HUES6 (cell line): ENCODE results near the gene ZDHHC7.
"Not testable (repeated sequence)": the region's sequence is repeated elsewhere in the genome, so short reads cannot be mapped to it uniquely, and the experiment has no call there.

Experiments used
- H3K27ac ChIP-seq: 2 replicates; pipeline ENCODE4 v1.7.0; 2013; ENCODE audit warnings: low read depth, mild to moderate bottlenecking, low read length, inconsistent platforms
- H3K27me3 ChIP-seq: 2 replicates; pipeline ENCODE4 v1.6.1; 2013; ENCODE audit warnings: low read length; ENCODE audit not compliant: control insufficient read depth, insufficient read depth
- H3K36me3 ChIP-seq: 2 replicates; pipeline ENCODE4 v1.6.1; 2013; ENCODE audit warnings: low read length; ENCODE audit not compliant: control insufficient read depth, insufficient read depth
- H3K4me1 ChIP-seq: 2 replicates; pipeline ENCODE4 v1.6.1; 2013; ENCODE audit warnings: low read length; ENCODE audit not compliant: control insufficient read depth, insufficient read depth
- H3K4me3 ChIP-seq: 2 replicates; pipeline ENCODE4 v1.5.1; 2013; ENCODE audit warnings: low read depth, low read length
- H3K9ac ChIP-seq: one replicate; pipeline ENCODE4 v1.6.1; 2013; ENCODE audit warnings: mild to moderate bottlenecking, low read length
- H3K9me3 ChIP-seq: 2 replicates; pipeline ENCODE4 v1.6.1; 2013; ENCODE audit warnings: low read depth, low read length; ENCODE audit not compliant: control insufficient read depth, insufficient read depth

The ZDHHC7 gene

GRCh38 chr16:84947996-84948850 lies 63.1 kb downstream of the ZDHHC7 start:
- Histone ChIP-seq H3K27me3 (no peaks in the 10 kb centered on the region), H3K4me1 (peaks cover 5% of the 10 kb centered on the region; the same call in 1 of the 2 replicates), H3K9ac (no peak overlapping the region), H3K4me3 (no peak overlapping the region), H3K36me3 (no peaks in the 10 kb centered on the region), H3K9me3 (0 out of 2 replicates have a peak, but pooled peaks cover 2% of the 10 kb centered on the region), H3K27ac (no peak overlapping the region)

- Histone ChIP-seq H3K36me3 (no peaks in the 10 kb centered on the region), H3K4me1 (no peaks in the 10 kb centered on the region), H3K27me3 (no peaks in the 10 kb centered on the region), H3K4me3 (no peak overlapping the region), H3K9me3 (peaks cover 6% of the 10 kb centered on the region; the same call in 1 of the 2 replicates), H3K9ac (no peak overlapping the region), H3K27ac (no peak overlapping the region)
Observed at GRCh38 chr16:84947022-84947421, 64.3 kb downstream of the ZDHHC7 start.

GRCh38 chr16:84943620-84944019 lies 67.7 kb downstream of the ZDHHC7 start:
- peaks cover 4% of the 10 kb centered on the region; the same call in 1 of the 2 replicates for H3K9me3 ChIP-seq
- H3K4me1 ChIP-seq, result no peaks in the 10 kb centered on the region
- H3K27ac ChIP-seq, result no peak overlapping the region
- H3K27me3 ChIP-seq, result no peaks in the 10 kb centered on the region
- no peak overlapping the region for H3K4me3 ChIP-seq
- no peaks in the 10 kb centered on the region for H3K36me3 ChIP-seq
- no peak overlapping the region for H3K9ac ChIP-seq

GRCh38 chr16:84942786-84943185 lies 68.5 kb downstream of the ZDHHC7 start:
- no peaks in the 10 kb centered on the region for H3K4me1 ChIP-seq
- H3K36me3 ChIP-seq, result no peaks in the 10 kb centered on the region
- H3K4me3 ChIP-seq, result no peak overlapping the region
- no peaks in the 10 kb centered on the region for H3K27me3 ChIP-seq
- peaks cover 4% of the 10 kb centered on the region; the same call in 1 of the 2 replicates for H3K9me3 ChIP-seq
- H3K27ac ChIP-seq, result no peak overlapping the region
- H3K9ac ChIP-seq, result no peak overlapping the region

GRCh38 chr16:84941921-84942320 lies 69.4 kb downstream of the ZDHHC7 start:
- Histone ChIP-seq H3K27ac (no peak overlapping the region), H3K36me3 (no peaks in the 10 kb centered on the region), H3K4me1 (no peaks in the 10 kb centered on the region), H3K27me3 (no peaks in the 10 kb centered on the region), H3K9me3 (peaks cover 4% of the 10 kb centered on the region; the same call in 1 of the 2 replicates), H3K4me3 (no peak overlapping the region), H3K9ac (no peak overlapping the region)

- H3K36me3 ChIP-seq, result no peaks in the 10 kb centered on the region
- H3K4me1 ChIP-seq, result no peaks in the 10 kb centered on the region
- no peak overlapping the region for H3K9ac ChIP-seq
- peaks cover 4% of the 10 kb centered on the region; the same call in 1 of the 2 replicates for H3K9me3 ChIP-seq
- no peak overlapping the region for H3K27ac ChIP-seq
- H3K27me3 ChIP-seq, result no peaks in the 10 kb centered on the region
- H3K4me3 ChIP-seq, result no peak overlapping the region
Observed at GRCh38 chr16:84940670-84941551, 70.4 kb downstream of the ZDHHC7 start.

GRCh38 chr16:84938616-84939015 lies 72.7 kb downstream of the ZDHHC7 start:
- not testable (repeated sequence) for H3K4me3 ChIP-seq, H3K36me3 ChIP-seq, H3K27ac ChIP-seq, H3K9me3 ChIP-seq, H3K27me3 ChIP-seq, H3K9ac ChIP-seq, H3K4me1 ChIP-seq

GRCh38 chr16:84937196-84938005 lies 73.9 kb downstream of the ZDHHC7 start:
- H3K4me3 ChIP-seq, result no peak overlapping the region
- no peak overlapping the region for H3K9ac ChIP-seq
- H3K4me1 ChIP-seq, result no peaks in the 10 kb centered on the region; the same call in 1 of the 2 replicates
- no peak overlapping the region for H3K27ac ChIP-seq
- no peaks in the 10 kb centered on the region for H3K27me3 ChIP-seq
- no peaks in the 10 kb centered on the region for H3K36me3 ChIP-seq
- no peaks in the 10 kb centered on the region for H3K9me3 ChIP-seq

GRCh38 chr16:84933774-84934631 lies 77.3 kb downstream of the ZDHHC7 start:
- Histone ChIP-seq H3K4me3 (no peak overlapping the region), H3K9ac (no peak overlapping the region), H3K4me1 (no peaks in the 10 kb centered on the region; the same call in 1 of the 2 replicates), H3K27me3 (no peaks in the 10 kb centered on the region), H3K9me3 (peaks cover 5% of the 10 kb centered on the region; the same call in 1 of the 2 replicates), H3K36me3 (no peaks in the 10 kb centered on the region), H3K27ac (no peak overlapping the region)

- Histone ChIP-seq H3K4me3 (no peak overlapping the region), H3K9ac (no peak overlapping the region), H3K27ac (no peak overlapping the region), H3K4me1 (no peaks in the 10 kb centered on the region; the same call in 1 of the 2 replicates), H3K9me3 (peaks cover 5% of the 10 kb centered on the region; the same call in 1 of the 2 replicates), H3K36me3 (no peaks in the 10 kb centered on the region), H3K27me3 (no peaks in the 10 kb centered on the region)
Observed at GRCh38 chr16:84932681-84933080, 78.7 kb downstream of the ZDHHC7 start.
